HL-60 (cell line): Measurements from ENCODE around the gene CEP89.
"Not testable (repeated sequence)": the region's sequence is repeated elsewhere in the genome, so short reads cannot be mapped to it uniquely, and the experiment has no call there.

Experiments
- CTCF ChIP-seq: IDR thresholded peaks from one replicate; pipeline ENCODE4 v1.5.1; 2011; ENCODE audit warnings: low read length, control low read depth, inconsistent platforms; ENCODE audit not compliant: insufficient read depth
- POLR2AphosphoS5 ChIP-seq: IDR thresholded peaks from 2 replicates; pipeline ENCODE4 v1.6.1; 2012; ENCODE audit warnings: low read depth
- REST ChIP-seq: IDR thresholded peaks from 2 replicates; pipeline ENCODE4 v1.6.1; 2012; ENCODE audit warnings: low read depth; ENCODE audit not compliant: insufficient replicate concordance

GRCh38 chr19:32848035-32848434, 123.7 kb downstream of the CEP89 start:
- TF ChIP-seq CTCF, REST, POLR2AphosphoS5: not testable (repeated sequence)
